Loucy (cell line): Measurements from ENCODE around the gene DNAJB6.

ENCODE experiments used
- CTCF ChIP-seq: fragments of 200-600 bp; sonication (generic); conservative IDR thresholded peaks from 2 replicates; pipeline ENCODE4 v1.5.1; 2014; ENCODE audit warnings: mild to moderate bottlenecking, antibody characterized with exemption, low read length
- EZH2phosphoT487 ChIP-seq: fragments of 200-600 bp; IDR thresholded peaks from 2 replicates; pipeline ENCODE4 v1.6.1; 2018; ENCODE audit warnings: antibody characterized with exemption, mild to moderate bottlenecking, moderate library complexity, borderline replicate concordance

- TF ChIP-seq CTCF (no peak), EZH2phosphoT487 (no peak)
Measured at GRCh38 chr7:157434231-157434630, 97.4 kb downstream of the DNAJB6 start.
